ENCODE measurements around the gene ALDH18A1. TPM values are rescaled to one million over a fixed set of nuclear protein-coding genes. Genes with fewer than 3 reads are reported as not detected.
A peak's percentile ranks its signal among the peaks of the same experiment; 100 is the strongest.

The ALDH18A1 gene
- total and polyA plus RNA-seq, 2 of the 8 experiments (the other 6 are each of a cell fraction or from before 2014, with no cell fraction given): 59.6 to 128 TPM

DNA sequence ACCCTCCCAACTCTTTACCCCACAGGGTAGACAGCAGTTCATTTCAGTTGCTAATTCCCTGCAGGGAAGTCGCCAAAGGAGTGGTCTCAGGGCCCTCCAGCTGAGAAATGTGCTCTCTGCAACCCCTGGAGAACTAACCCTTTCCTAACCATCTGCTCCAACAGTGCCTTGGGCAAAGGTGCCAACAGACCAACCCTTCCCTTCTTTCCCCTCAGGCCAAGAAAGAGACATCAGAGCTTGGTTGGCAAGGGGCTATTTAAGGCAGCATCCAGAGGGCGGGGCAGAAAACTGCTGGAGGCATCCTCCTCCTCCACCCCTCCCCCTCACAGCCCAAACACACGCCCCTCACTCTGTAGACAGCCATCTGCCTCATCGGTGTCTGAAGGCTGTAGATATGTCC lies 97.0 kb downstream of the ALDH18A1 start:
- Histone ChIP-seq H3K23ac (ENCODE audit: insufficient read length) (no peak overlapping the region), H2AFZ (ENCODE audit: low read length) (no peak overlapping the region), H2BK12ac (ENCODE audit: low read depth, low read length) (0 out of 2 replicates have a peak overlapping the region, but pooled peaks have one; percentile 60), H4K5ac (ENCODE audit: insufficient read length, low read depth, low read length) (no peak overlapping the region), H4K8ac (ENCODE audit: extremely low read depth, insufficient read depth, low read length) (no peak overlapping the region), H2BK5ac (ENCODE audit: low read depth, low read length) (no peak overlapping the region), H2BK120ac (replicated peaks; ENCODE audit: low read depth, low read length) (no peak overlapping the region), H3K18ac (ENCODE audit: extremely low read depth, low read length) (peak overlapping the region; percentile 40; the same call in 1 of the 2 replicates), H2BK15ac (ENCODE audit: low read length) (no peak overlapping the region; the same call in 1 of the 2 replicates), H4K20me1 (replicated peaks in 1 of 2; ENCODE audit: control insufficient read depth in 1 of 2, insufficient read depth in 2 of 2, low read length in 2 of 2) (peaks cover 7 to 11% of the 10 kb centered on the region in 2 experiments), H4K91ac (replicated peaks; ENCODE audit: insufficient read length, low read length) (no peak overlapping the region), H3K23me2 (ENCODE audit: low read depth, low read length) (peaks cover 14% of the 10 kb centered on the region), H3K36me3 (ENCODE audit: control insufficient read depth in 2 of 4, insufficient read depth in 4 of 4, low read length in 3 of 4) (no peaks in the 10 kb centered on the region), H3K4ac (replicated peaks; ENCODE audit: insufficient read length, low read depth, low read length) (no peak overlapping the region), H3K14ac (ENCODE audit: insufficient read length) (no peak overlapping the region), H3K4me3 (ENCODE audit: extremely low read depth in 1 of 4, insufficient read depth in 2 of 4, low read depth in 3 of 4, low read length in 4 of 4) (peak overlapping the region; percentile 21 to 93 (median 44); a peak in 6 of 8 replicates), H3K4me1 (replicated peaks in 1 of 4; ENCODE audit: control insufficient read depth in 3 of 4, insufficient read depth in 4 of 4, low read length in 3 of 4) (peaks cover 9 to 32% (median 20%) of the 10 kb centered on the region in 4 experiments), H3K9ac (replicated peaks in 1 of 4; ENCODE audit: extremely low read depth in 1 of 4, low read depth in 3 of 4, low read length in 3 of 4) (no peak overlapping the region), H3K4me2 (ENCODE audit: insufficient read depth in 1 of 2, low read depth in 2 of 2, low read length in 2 of 2) (peak overlapping the region; percentile 99), H3K79me1 (ENCODE audit: low read depth, low read length) (peaks cover 6% of the 10 kb centered on the region; the same call in 1 of the 2 replicates), H3K9me3 (ENCODE audit: insufficient read depth in 2 of 2, low read depth in 1 of 2, low read length in 1 of 2) (no peaks in the 10 kb centered on the region), H3K27me3 (replicated peaks in 1 of 4; ENCODE audit: control insufficient read depth in 3 of 4, extremely low read depth in 1 of 4, insufficient read depth in 3 of 4, low read length in 3 of 4) (no peaks in the 10 kb centered on the region; a peak in 3 of 7 replicates), H3K79me2 (ENCODE audit: control insufficient read depth in 1 of 2, insufficient read depth in 2 of 2, low read length in 2 of 2) (peaks cover 0 to 48% of the 10 kb centered on the region in 2 experiments; a peak in 2 of 4 replicates), H3K56ac (replicated peaks; ENCODE audit: insufficient read length, low read depth, low read length) (no peak overlapping the region), H2BK20ac (ENCODE audit: low read length) (no peak overlapping the region), H3K27ac (ENCODE audit: low read depth, low read length) (no peak overlapping the region), H2AK5ac (ENCODE audit: low read depth, low read length) (no peak overlapping the region)
- POLR2A ChIA-PET (ENCODE audit: partially characterized antibody): interaction anchor here (1.5 kb wide), 1 partner anchor 9 kb away, joined by 6 read pairs; no protein-coding TSS in a partner anchor
- DNase-seq (ENCODE audit: low read depth in 1 of 2, low spot score in 2 of 2): peak in 1 of 2 experiments; percentile 67
- CTCF ChIA-PET (ENCODE audit: partially characterized antibody): interaction anchor here (0.9 to 4.4 kb wide), 7 partner anchors 9 to 155 kb away, joined by 3 to 25 read pairs (median 4); no protein-coding TSS in a partner anchor
- peak; percentile 52 for FAIRE-seq
- peak in 1 of 2 experiments; percentile 4; a peak in 1 of 4 replicates for TF ChIP-seq HDAC2 (IDR thresholded peaks at IDR 0.05; ENCODE audit: borderline replicate concordance in 1 of 2, low read depth in 2 of 2, low read length in 2 of 2)
- TF ChIP-seq SP1 (IDR thresholded peaks at IDR 0.05; ENCODE audit: low read depth, low read length): 0 out of 2 replicates have a peak, but pooled peaks have one; percentile 11
- TF ChIP-seq TCF12 (IDR thresholded peaks at IDR 0.05; ENCODE audit: low read depth, low read length): 0 out of 2 replicates have a peak, but pooled peaks have one; percentile 28
- TF ChIP-seq SIN3A (conservative IDR thresholded peaks at IDR 0.05 in 1 of 2, IDR thresholded peaks at IDR 0.05 in 1 of 2; ENCODE audit: low read depth in 1 of 2, low read length in 2 of 2): 0 out of 4 replicates have a peak, but pooled peaks of 1 of the 2 experiments have one; percentile 42
- TF ChIP-seq KDM4A (IDR thresholded peaks at IDR 0.05; ENCODE audit: low read depth, low read length, severe bottlenecking): no peak
- TF ChIP-seq SAP30 (IDR thresholded peaks at IDR 0.05; ENCODE audit: insufficient read depth, insufficient replicate concordance, low read length): peak; percentile 38
- 4% methylated on average over 3 of the region's 4 CpGs; no CpG with 5 or more reads in 1 of the 2 experiments for WGBS, 2 experiments (ENCODE audit: extremely low coverage in 1 of 2, insufficient coverage in 1 of 2, insufficient read length in 1 of 2, insufficient replicate concordance in 2 of 2, low coverage in 1 of 2, low lambda C conversion rate in 2 of 2, missing lambda C conversion rate in 1 of 2)

All from H1 (cell line).